ENCODE data around the gene PPM1F.

PPM1F gene

GRCh38 chr22:21958360-21959273, 6.0 kb upstream of the PPM1F start:
- no peak for DNase-seq
- H3K27me3 ChIP-seq (ENCODE audit: insufficient read depth, low read depth, severe bottlenecking) = no peaks in the 10 kb centered on the region
- no peak overlapping the region for H3K27ac ChIP-seq
- H3K36me3 ChIP-seq = peaks cover 35% of the 10 kb centered on the region
- no peak for TF ChIP-seq CTCF (IDR thresholded peaks at IDR 0.05; ENCODE audit: low read depth, low read length)
- H3K9me3 ChIP-seq (ENCODE audit: severe bottlenecking) = no peaks in the 10 kb centered on the region
- H3K4me3 ChIP-seq (ENCODE audit: low read depth, low read length) = no peak overlapping the region

- no peaks in the 10 kb centered on the region for H3K36me3 ChIP-seq
- peak; percentile 24 for DNase-seq
- peak overlapping the region; percentile 77 for H3K4me3 ChIP-seq (ENCODE audit: low read depth, low read length)
- no peaks in the 10 kb centered on the region for H3K27me3 ChIP-seq (ENCODE audit: insufficient read depth, low read depth, severe bottlenecking)
- peaks cover 4% of the 10 kb centered on the region for H3K9me3 ChIP-seq (ENCODE audit: severe bottlenecking)
- TF ChIP-seq CTCF (IDR thresholded peaks at IDR 0.05; ENCODE audit: low read depth, low read length) = no peak
- peak overlapping the region; percentile 65; the same call in 1 of the 2 replicates for H3K27ac ChIP-seq
Observed at GRCh38 chr22:21951931-21952465, 650 bp downstream of the PPM1F start.

DNA sequence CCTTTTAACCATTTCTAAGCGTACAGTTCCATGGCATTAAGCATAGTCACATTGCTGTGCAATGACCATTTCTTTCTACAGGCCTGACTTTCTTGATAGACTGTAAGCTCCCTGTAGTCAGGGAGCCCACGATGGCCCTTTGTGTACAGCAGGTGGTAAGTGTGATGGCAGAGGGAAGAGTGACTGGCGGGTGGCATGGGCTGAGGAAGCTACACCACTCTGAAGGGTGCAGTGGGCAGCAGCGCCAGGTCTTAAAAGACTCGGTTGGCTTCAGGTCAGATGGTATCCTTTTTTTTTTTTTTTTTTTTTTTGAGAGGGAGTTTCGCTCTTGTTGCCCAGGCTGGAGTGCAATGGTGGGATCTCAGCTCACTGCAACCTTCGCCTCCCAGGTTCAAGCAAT, 1.6 kb downstream of the PPM1F start:
- no peak overlapping the region for H3K27ac ChIP-seq
- no peak for DNase-seq
- H3K27me3 ChIP-seq (ENCODE audit: insufficient read depth, low read depth, severe bottlenecking) = no peaks in the 10 kb centered on the region
- H3K36me3 ChIP-seq = no peaks in the 10 kb centered on the region; the same call in 1 of the 2 replicates
- H3K4me3 ChIP-seq (ENCODE audit: low read depth, low read length) = no peak overlapping the region
- TF ChIP-seq CTCF (IDR thresholded peaks at IDR 0.05; ENCODE audit: low read depth, low read length) = no peak
- H3K9me3 ChIP-seq (ENCODE audit: severe bottlenecking) = peaks cover 4% of the 10 kb centered on the region

DNA sequence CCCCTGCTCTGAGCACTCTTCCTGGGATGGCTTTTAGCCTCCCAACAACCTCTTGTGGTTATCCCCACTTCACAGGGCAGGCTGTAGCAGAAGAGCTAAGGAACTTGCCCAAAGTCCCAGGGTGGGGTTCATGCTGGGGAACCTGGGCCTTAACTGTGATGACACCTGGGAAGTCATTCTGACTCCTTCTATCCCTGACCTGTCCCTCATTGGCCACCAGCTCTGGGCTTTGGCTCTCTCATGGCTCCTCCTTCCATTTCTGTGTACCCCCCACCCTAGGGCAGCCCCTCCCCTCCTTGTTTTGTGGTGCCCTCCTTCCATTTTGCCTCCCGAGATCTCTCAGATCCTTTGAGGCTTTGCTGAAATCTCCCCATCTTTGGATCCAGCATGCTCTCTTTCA, 2.7 kb downstream of the PPM1F start:
- Histone ChIP-seq H3K4me3 (ENCODE audit: low read depth, low read length) (no peak overlapping the region), H3K36me3 (peaks cover 3% of the 10 kb centered on the region), H3K27ac (no peak overlapping the region), H3K9me3 (ENCODE audit: severe bottlenecking) (peaks cover 4% of the 10 kb centered on the region), H3K27me3 (ENCODE audit: insufficient read depth, low read depth, severe bottlenecking) (no peaks in the 10 kb centered on the region)
- DNase-seq = no peak
- no peak for TF ChIP-seq CTCF (IDR thresholded peaks at IDR 0.05; ENCODE audit: low read depth, low read length)

GRCh38 chr22:21949569-21949918, 3.1 kb downstream of the PPM1F start:
- no peak for TF ChIP-seq CTCF (IDR thresholded peaks at IDR 0.05; ENCODE audit: low read depth, low read length)
- no peak for DNase-seq
- Histone ChIP-seq H3K27ac (no peak overlapping the region), H3K36me3 (peaks cover 3% of the 10 kb centered on the region), H3K9me3 (ENCODE audit: severe bottlenecking) (peaks cover 4% of the 10 kb centered on the region), H3K27me3 (ENCODE audit: insufficient read depth, low read depth, severe bottlenecking) (no peaks in the 10 kb centered on the region), H3K4me3 (ENCODE audit: low read depth, low read length) (no peak overlapping the region)

All from WERI-Rb-1 (cell line).